GM12878 (cell line): ENCODE data around the gene B3GAT1. TPM values are rescaled to one million over a fixed set of nuclear protein-coding genes. Genes with fewer than 3 reads are reported as not detected.

Experiments
- ATAC-seq: fragments of 200-7000 bp; cut with Tn5 transposase; 3 replicates; pipeline ENCODE4 v1.9.1; 2020; ENCODE audit warnings: mild to moderate bottlenecking, moderate library complexity
- BruUV-seq: library from RNA; stranded (reverse); fragments of 400-500 nt; replicated peaks from 2 replicates; lab custom pipeline; 2021; lab: Mats Ljungman, UMichigan
- CTCF ChIA-PET: fragments of 300-600 bp; sonication (Branson Sonifier 250); formaldehyde crosslinking; extraction: SDS; loops from one replicate; lab custom pipeline; 2021; ENCODE audit warnings: inconsistent platforms; lab: Yijun Ruan, JAX
- POLR2A ChIA-PET: fragments of 350-600 bp; formaldehyde crosslinking; extraction: SDS; loops from one replicate; lab custom pipeline; 2021; ENCODE audit warnings: inconsistent platforms; lab: Charles Lee
- RAD21 ChIA-PET: fragments of 300-600 bp; sonication (Branson Sonifier 250); formaldehyde crosslinking; loops from one replicate; lab custom pipeline; 2023; ENCODE audit warnings: antibody characterized with exemption; ENCODE audit not compliant: unreplicated experiment; lab: Charles Lee
- SMC1A ChIA-PET: fragments of 300-600 bp; sonication (Branson Sonifier 250); formaldehyde crosslinking; loops from one replicate; lab custom pipeline; 2023; ENCODE audit not compliant: unreplicated experiment, uncharacterized antibody; lab: Charles Lee
- DNase-seq: peaks from one replicate; pipeline ENCODE4 v3.0.0-alpha.2; 2011; ENCODE audit warnings: low read depth, low spot score
- FAIRE-seq: peaks from 3 replicates; lab custom pipeline; 2011; peaks lifted over from hg19 to GRCh38; lab: Jason Lieb, UNC
- H2AFZ ChIP-seq: 2 replicates; pipeline ENCODE4 v1.6.0; 2011; ENCODE audit warnings: low read depth, low read length, control low read depth; ENCODE audit not compliant: control insufficient read depth
- H3K27ac ChIP-seq: 2 replicates; pipeline ENCODE4 v1.5.1; 2011; ENCODE audit warnings: control low read depth; ENCODE audit not compliant: control insufficient read depth, insufficient read depth
- H3K27me3 ChIP-seq, 2 experiments: replicated peaks in 1 of 2; 2 replicates each; pipeline versions ENCODE4 v1.6.0 to v1.6.1; 2011; ENCODE audit warnings: low read length in 1 of 2; ENCODE audit not compliant: control insufficient read depth in 2 of 2, insufficient read depth in 2 of 2
- H3K36me3 ChIP-seq, 2 experiments: 2 replicates each; pipeline ENCODE4 v1.5.1; 2011; ENCODE audit warnings: low read length in 1 of 2; ENCODE audit not compliant: control insufficient read depth in 2 of 2, insufficient read depth in 2 of 2
- H3K4me1 ChIP-seq: 2 replicates; pipeline ENCODE4 v1.6.1; 2011; ENCODE audit warnings: mild to moderate bottlenecking, low read length, moderate library complexity, mixed read lengths; ENCODE audit not compliant: control insufficient read depth, insufficient read depth
- H3K4me2 ChIP-seq: 2 replicates; pipeline ENCODE4 v1.6.0; 2011; ENCODE audit warnings: control low read depth; ENCODE audit not compliant: control insufficient read depth, insufficient read depth
- H3K4me3 ChIP-seq: fragments of 200-600 bp; sonication (generic); 2 replicates; pipeline ENCODE4 v1.5.1; 2016
- H3K79me2 ChIP-seq: 2 replicates; pipeline ENCODE4 v1.6.0; 2011; ENCODE audit warnings: low read length; ENCODE audit not compliant: control insufficient read depth, insufficient read depth
- H3K9ac ChIP-seq: 2 replicates; pipeline ENCODE4 v1.8.0; 2011; ENCODE audit warnings: low read length, control low read depth, mixed read lengths; ENCODE audit not compliant: control insufficient read depth, insufficient read depth
- H3K9me3 ChIP-seq: replicated peaks from 3 replicates; pipeline ENCODE4 v1.5.1; 2011; ENCODE audit warnings: mild to moderate bottlenecking, low read length; ENCODE audit not compliant: control insufficient read depth, insufficient read depth
- H4K20me1 ChIP-seq: 2 replicates; pipeline ENCODE4 v1.6.0; 2011; ENCODE audit not compliant: control insufficient read depth, insufficient read depth
- ATF7 ChIP-seq: fragments of 450-650 bp; IDR thresholded peaks from 2 replicates; pipeline ENCODE4 v1.6.1; 2016; ENCODE audit warnings: low read depth, mild to moderate bottlenecking
- BCL11A ChIP-seq: IDR thresholded peaks from 2 replicates; pipeline ENCODE4 v1.6.1; 2011; ENCODE audit warnings: low read depth, low read length
- CEBPZ ChIP-seq: fragments of 150-350 bp; IDR thresholded peaks from 2 replicates; pipeline ENCODE4 v1.6.1; 2016; ENCODE audit warnings: low read depth, low read length
- E4F1 ChIP-seq: fragments of 450-650 bp; IDR thresholded peaks from 2 replicates; pipeline ENCODE4 v1.6.1; 2018; ENCODE audit warnings: borderline replicate concordance, mild to moderate bottlenecking; ENCODE audit not compliant: partially characterized antibody
- FOXK2 ChIP-seq: fragments of 450-650 bp; IDR thresholded peaks from 2 replicates; pipeline ENCODE4 v1.6.1; 2017; ENCODE audit warnings: mild to moderate bottlenecking, moderate library complexity
- HCFC1 ChIP-seq: fragments of 150-350 bp; IDR thresholded peaks from 2 replicates; pipeline ENCODE4 v1.6.1; 2014; ENCODE audit warnings: low read length
- HDGF ChIP-seq: fragments of 450-650 bp; IDR thresholded peaks from 2 replicates; pipeline ENCODE4 v1.6.1; 2016; ENCODE audit warnings: antibody characterized with exemption
- IKZF1 ChIP-seq: fragments of 450-650 bp; conservative IDR thresholded peaks from 2 replicates; pipeline ENCODE4 v1.6.1; 2017; ENCODE audit warnings: antibody characterized with exemption, mild to moderate bottlenecking
- IRF4 ChIP-seq: IDR thresholded peaks from 2 replicates; pipeline ENCODE4 v1.6.1; 2011; ENCODE audit warnings: low read depth, low read length
- JUNB ChIP-seq: IDR thresholded peaks from 2 replicates; pipeline ENCODE4 v1.6.1; 2016; ENCODE audit warnings: antibody characterized with exemption, mild to moderate bottlenecking
- JUND ChIP-seq: IDR thresholded peaks from 2 replicates; pipeline ENCODE4 v1.6.1; 2012; ENCODE audit warnings: low read depth, mild to moderate bottlenecking, low read length, improper control_type of control experiment, moderate library complexity
- MAX ChIP-seq: IDR thresholded peaks from 2 replicates; pipeline ENCODE4 v1.6.1; 2012; ENCODE audit warnings: low read depth, low read length, improper control_type of control experiment
- MYB ChIP-seq: fragments of 150-350 bp; IDR thresholded peaks from 2 replicates; pipeline ENCODE4 v1.6.1; 2014; ENCODE audit warnings: mild to moderate bottlenecking, low read depth, low read length, borderline replicate concordance
- POLR2AphosphoS5 ChIP-seq: IDR thresholded peaks from 2 replicates; pipeline ENCODE4 v1.6.1; 2011; ENCODE audit warnings: mild to moderate bottlenecking, low read length, inconsistent platforms
- RFX5 ChIP-seq: IDR thresholded peaks from 2 replicates; pipeline ENCODE4 v1.6.1; 2011; ENCODE audit warnings: low read depth, low read length, improper control_type of control experiment
- SIX5 ChIP-seq: IDR thresholded peaks from 2 replicates; pipeline ENCODE4 v1.6.1; 2011; ENCODE audit warnings: mild to moderate bottlenecking, low read depth, low read length, moderate library complexity; ENCODE audit not compliant: severe bottlenecking
- TBL1XR1 ChIP-seq: IDR thresholded peaks from 2 replicates; pipeline ENCODE4 v1.6.1; 2012; ENCODE audit warnings: low read depth, low read length, improper control_type of control experiment
- WGBS: methylation state at CpG from one replicate; pipeline ENCODE4 v1.1.6; 2016; ENCODE audit warnings: low lambda C conversion rate; ENCODE audit not compliant: insufficient replicate concordance, insufficient coverage; ENCODE audit errors: missing lambda C conversion rate; 5-methylcytosine and 5-hydroxymethylcytosine counted together
- in situ Hi-C: fragments of 300-500 bp; cut with MboI; formaldehyde crosslinking; loops from 9 replicates; pipeline ENCODE4 v1.14.3; 2018; ENCODE audit warnings: mixed read lengths
- intact Hi-C: fragments of 100-400 bp; cut with micrococcal nuclease; formaldehyde crosslinking; loops from one replicate; pipeline ENCODE4 v1.14.2; 2022; ENCODE audit not compliant: unreplicated experiment
- polyA plus RNA-seq, 11 experiments: library from polyadenylated mRNA; depleted of rRNA in 4 of 11; unstranded in 6 of 11; stranded (reverse) in 5 of 11; fragments of >200 nt; fragmentation: Nextera tagmentation in 4 of 11; fragmentation: Illumina TruSeq in 1 of 11; extraction: Ambion mirVana in 4 of 11; extraction: Trizol in 1 of 11; gene quantifications; 1 replicate in 1 of 11; 2 replicates in 10 of 11; pipeline versions ENCODE4 v1.2.1 to v1.2.3, GENCODE V29; 2011 to 2016; ENCODE audit warnings: inconsistent platforms in 2 of 11, missing spikeins in 2 of 11, low read depth in 1 of 11
- total RNA-seq, 4 experiments: library from RNA; depleted of rRNA in 3 of 4; stranded (reverse); fragments of >200 nt in 3 of 4; fragmentation: Illumina TruSeq in 1 of 4; extraction: Trizol in 1 of 4; gene quantifications; 2 replicates each; pipeline versions ENCODE4 v1.2.1 to v1.2.3, GENCODE V29; 2013 to 2021
- TF ChIP-seq, protein P1 (sequence below): IDR thresholded peaks from 2 replicates; pipeline ENCODE4 v1.6.1; 2012; ENCODE audit warnings: mild to moderate bottlenecking, low read depth, low read length

The B3GAT1 gene
- total and polyA plus RNA-seq, 10 of the 15 experiments (the other 5 are each of a cell fraction or from before 2014, with no cell fraction given) = 0.05 TPM; not detected in 9

- FAIRE-seq (no peak), ATAC-seq (no peak), DNase-seq (no peak)
- H3K36me3 ChIP-seq = no peaks in the 10 kb centered on the region
- H3K9ac ChIP-seq = no peak overlapping the region
- no peaks in the 10 kb centered on the region for H3K9me3 ChIP-seq
- no TSS peak for BruUV-seq
- H3K4me1 ChIP-seq = no peaks in the 10 kb centered on the region
- peaks cover 9 to 11% of the 10 kb centered on the region in 2 experiments; a peak in 3 of 4 replicates for H3K27me3 ChIP-seq
- intact Hi-C loops = no loop called here
- POLR2A ChIA-PET = no interaction called here
- in situ Hi-C loops = no loop called here
- H3K4me2 ChIP-seq = no peak overlapping the region
- no peak overlapping the region for H3K4me3 ChIP-seq
- no peak overlapping the region for H2AFZ ChIP-seq
- RAD21 ChIA-PET = no interaction called here
- no peak overlapping the region for H3K27ac ChIP-seq
- CTCF ChIA-PET = no interaction called here
- WGBS = 38% methylated on average over 5 of the region's 5 CpGs
- no peaks in the 10 kb centered on the region for H3K79me2 ChIP-seq
- H4K20me1 ChIP-seq = no peaks in the 10 kb centered on the region
- SMC1A ChIA-PET = no interaction called here
- TF ChIP-seq JUNB (no peak), E4F1 (no peak), HCFC1 (no peak), HDGF (no peak), BCL11A (no peak), RFX5 (no peak), CEBPZ (no peak), MAX (no peak), POLR2AphosphoS5 (no peak), TBL1XR1 (no peak), FOXK2 (no peak), ATF7 (no peak), MYB (no peak), JUND (no peak), SIX5 (no peak), IKZF1 (no peak), IRF4 (no peak)
- TF ChIP-seq, protein P1, sequence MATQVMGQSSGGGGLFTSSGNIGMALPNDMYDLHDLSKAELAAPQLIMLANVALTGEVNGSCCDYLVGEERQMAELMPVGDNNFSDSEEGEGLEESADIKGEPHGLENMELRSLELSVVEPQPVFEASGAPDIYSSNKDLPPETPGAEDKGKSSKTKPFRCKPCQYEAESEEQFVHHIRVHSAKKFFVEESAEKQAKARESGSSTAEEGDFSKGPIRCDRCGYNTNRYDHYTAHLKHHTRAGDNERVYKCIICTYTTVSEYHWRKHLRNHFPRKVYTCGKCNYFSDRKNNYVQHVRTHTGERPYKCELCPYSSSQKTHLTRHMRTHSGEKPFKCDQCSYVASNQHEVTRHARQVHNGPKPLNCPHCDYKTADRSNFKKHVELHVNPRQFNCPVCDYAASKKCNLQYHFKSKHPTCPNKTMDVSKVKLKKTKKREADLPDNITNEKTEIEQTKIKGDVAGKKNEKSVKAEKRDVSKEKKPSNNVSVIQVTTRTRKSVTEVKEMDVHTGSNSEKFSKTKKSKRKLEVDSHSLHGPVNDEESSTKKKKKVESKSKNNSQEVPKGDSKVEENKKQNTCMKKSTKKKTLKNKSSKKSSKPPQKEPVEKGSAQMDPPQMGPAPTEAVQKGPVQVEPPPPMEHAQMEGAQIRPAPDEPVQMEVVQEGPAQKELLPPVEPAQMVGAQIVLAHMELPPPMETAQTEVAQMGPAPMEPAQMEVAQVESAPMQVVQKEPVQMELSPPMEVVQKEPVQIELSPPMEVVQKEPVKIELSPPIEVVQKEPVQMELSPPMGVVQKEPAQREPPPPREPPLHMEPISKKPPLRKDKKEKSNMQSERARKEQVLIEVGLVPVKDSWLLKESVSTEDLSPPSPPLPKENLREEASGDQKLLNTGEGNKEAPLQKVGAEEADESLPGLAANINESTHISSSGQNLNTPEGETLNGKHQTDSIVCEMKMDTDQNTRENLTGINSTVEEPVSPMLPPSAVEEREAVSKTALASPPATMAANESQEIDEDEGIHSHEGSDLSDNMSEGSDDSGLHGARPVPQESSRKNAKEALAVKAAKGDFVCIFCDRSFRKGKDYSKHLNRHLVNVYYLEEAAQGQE = no peak
- TF ChIP-seq, all 136 proteins: peak for 0
These were observed 1.3 kb downstream of the B3GAT1 start for GRCh38 chr11:134410766-134411165.
